NB4 (cell line): ENCODE results near the gene NMT1.

Experiments used
- DNase-seq: peaks from one replicate; pipeline ENCODE4 v3.0.0; 2010; ENCODE audit warnings: low read depth
- H3K4me3 ChIP-seq: one replicate; pipeline ENCODE4 v1.5.1; 2011; ENCODE audit warnings: mild to moderate bottlenecking, low read depth, low read length, moderate library complexity
- MYC ChIP-seq: IDR thresholded peaks from 2 replicates; pipeline ENCODE4 v1.6.1; 2011; ENCODE audit warnings: low read depth, low read length
- POLR2A ChIP-seq: IDR thresholded peaks from 2 replicates; pipeline ENCODE4 v1.6.1; 2011; ENCODE audit warnings: mild to moderate bottlenecking; ENCODE audit not compliant: insufficient read length; ENCODE audit errors: extremely low read depth
- TF ChIP-seq, protein P1 (sequence below): IDR thresholded peaks from 2 replicates; pipeline ENCODE4 v1.6.1; 2011; ENCODE audit warnings: low read depth, low read length
- TF ChIP-seq, protein P2 (sequence below): IDR thresholded peaks from one replicate; pipeline ENCODE4 v1.5.1; 2012; ENCODE audit warnings: low read depth, low read length

The NMT1 gene

DNA sequence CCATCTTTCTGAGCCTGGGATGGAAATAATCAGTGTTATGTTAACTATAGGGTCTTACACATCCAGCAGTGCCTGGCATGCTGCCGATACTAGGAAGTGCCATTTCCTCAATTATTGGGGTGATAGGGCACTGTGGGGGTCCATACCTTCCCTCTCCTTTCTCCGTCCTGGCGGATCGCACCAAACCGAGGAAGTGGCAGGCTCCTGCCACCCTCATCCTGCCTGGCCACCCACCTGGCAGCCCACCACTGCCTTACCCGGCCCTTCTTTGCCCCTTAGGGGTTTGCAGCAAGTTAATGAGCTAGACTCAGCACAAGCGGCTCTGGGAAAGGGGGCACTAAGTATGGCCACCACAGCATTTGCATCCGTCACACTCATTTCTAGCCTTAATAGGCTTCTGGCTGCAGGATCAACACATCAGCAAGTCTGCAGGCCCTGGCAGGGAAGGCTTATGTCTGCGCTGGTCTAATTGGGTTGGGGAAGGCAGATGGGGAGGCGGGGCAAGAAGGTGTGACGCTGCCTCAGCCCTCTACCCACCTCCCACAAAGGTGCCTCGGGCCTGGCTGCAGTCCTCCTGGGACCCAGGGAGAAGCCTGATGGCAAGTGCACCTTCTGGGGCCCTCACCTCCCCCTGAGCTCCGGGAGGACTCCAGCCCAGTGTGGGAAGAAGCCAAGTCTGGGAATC is 38.3 kb upstream of the NMT1 start:
- TF ChIP-seq, protein P1, sequence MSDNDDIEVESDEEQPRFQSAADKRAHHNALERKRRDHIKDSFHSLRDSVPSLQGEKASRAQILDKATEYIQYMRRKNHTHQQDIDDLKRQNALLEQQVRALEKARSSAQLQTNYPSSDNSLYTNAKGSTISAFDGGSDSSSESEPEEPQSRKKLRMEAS, result no peak
- TF ChIP-seq POLR2A (no peak), MYC (no peak)
- TF ChIP-seq, protein P2, sequence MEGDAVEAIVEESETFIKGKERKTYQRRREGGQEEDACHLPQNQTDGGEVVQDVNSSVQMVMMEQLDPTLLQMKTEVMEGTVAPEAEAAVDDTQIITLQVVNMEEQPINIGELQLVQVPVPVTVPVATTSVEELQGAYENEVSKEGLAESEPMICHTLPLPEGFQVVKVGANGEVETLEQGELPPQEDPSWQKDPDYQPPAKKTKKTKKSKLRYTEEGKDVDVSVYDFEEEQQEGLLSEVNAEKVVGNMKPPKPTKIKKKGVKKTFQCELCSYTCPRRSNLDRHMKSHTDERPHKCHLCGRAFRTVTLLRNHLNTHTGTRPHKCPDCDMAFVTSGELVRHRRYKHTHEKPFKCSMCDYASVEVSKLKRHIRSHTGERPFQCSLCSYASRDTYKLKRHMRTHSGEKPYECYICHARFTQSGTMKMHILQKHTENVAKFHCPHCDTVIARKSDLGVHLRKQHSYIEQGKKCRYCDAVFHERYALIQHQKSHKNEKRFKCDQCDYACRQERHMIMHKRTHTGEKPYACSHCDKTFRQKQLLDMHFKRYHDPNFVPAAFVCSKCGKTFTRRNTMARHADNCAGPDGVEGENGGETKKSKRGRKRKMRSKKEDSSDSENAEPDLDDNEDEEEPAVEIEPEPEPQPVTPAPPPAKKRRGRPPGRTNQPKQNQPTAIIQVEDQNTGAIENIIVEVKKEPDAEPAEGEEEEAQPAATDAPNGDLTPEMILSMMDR, result no peak
- H3K4me3 ChIP-seq, result no peak overlapping the region
- DNase-seq, result no peak

DNA sequence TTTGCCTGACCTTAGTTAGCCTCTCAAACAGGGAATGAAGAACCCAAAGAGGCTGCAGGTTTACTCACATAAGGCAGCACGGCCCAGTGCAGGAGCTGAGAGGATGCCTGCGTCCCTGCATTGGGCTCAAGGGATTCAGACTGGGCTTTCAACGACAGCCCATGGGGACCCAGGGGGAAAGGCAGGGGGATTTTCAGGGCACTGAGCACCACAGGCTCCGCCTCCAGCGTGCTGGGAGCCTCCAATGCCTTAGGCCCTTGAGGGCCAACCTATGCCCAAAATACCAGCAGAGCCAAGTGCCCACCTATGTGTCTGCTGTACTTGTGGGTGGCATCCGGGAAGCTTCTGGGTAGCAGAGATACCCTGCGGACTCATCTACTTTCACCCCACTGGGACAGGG is 32.0 kb upstream of the NMT1 start:
- no peak overlapping the region for H3K4me3 ChIP-seq
- no peak for DNase-seq
- TF ChIP-seq POLR2A (no peak), MYC (no peak)
- TF ChIP-seq, protein P2, result no peak
- TF ChIP-seq, protein P1, result no peak

DNA sequence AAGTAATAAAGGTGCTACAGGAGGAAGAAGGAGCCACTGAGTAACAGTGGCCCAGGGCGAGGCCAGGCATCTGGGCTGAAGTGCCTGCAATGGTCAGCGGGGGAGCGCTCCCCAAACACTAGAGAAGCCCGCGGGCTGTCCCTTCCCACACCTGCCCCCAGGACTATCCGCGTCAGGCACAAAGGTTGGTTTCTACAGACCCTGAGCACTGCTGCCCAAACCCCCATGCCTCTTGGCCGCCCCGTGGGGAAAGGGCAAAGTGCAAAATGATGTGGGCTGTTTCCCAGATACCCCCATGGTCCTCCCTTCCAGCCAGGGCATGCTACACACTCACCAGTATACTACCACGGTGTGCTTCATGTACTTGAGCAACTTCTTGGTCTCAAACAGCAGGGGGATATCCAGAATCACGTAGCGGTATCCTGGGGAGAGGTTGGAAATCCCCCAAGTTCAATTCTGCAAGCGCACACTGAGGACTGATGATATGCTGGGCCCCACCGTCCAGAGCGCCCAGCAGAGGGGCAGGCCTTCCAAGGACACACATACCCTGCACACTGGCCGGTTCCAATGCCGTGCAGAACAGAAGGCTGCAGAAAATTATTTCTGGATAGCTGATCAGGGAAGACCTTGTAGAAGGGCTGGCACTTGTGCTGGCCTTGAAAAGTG is 31.2 kb upstream of the NMT1 start:
- H3K4me3 ChIP-seq, result no peak overlapping the region
- TF ChIP-seq, protein P2, result no peak
- TF ChIP-seq, protein P1, result no peak
- TF ChIP-seq MYC (no peak), POLR2A (no peak)
- DNase-seq, result no peak

DNA sequence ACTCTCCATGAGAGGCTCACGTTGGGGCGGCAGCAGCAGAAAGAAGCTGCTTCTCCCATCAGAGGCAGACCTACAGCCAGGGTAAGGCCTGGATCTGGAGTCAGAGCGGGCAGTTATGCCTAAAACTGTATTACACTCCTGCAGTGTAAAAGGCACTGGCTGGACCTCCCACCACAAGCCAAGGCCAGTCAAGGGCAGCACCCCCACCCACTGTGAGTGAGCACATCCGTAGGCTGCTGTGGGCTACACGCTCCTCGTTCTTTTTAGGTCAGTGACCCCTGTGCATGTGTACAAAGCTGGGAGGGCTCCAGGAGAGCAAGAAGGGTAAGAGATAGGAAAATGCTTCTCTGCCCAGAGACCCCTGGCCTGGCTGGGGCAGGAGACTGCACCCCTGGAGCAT is 30.4 kb upstream of the NMT1 start:
- no peak for DNase-seq
- H3K4me3 ChIP-seq, result no peak overlapping the region
- TF ChIP-seq, protein P1, result no peak

DNA sequence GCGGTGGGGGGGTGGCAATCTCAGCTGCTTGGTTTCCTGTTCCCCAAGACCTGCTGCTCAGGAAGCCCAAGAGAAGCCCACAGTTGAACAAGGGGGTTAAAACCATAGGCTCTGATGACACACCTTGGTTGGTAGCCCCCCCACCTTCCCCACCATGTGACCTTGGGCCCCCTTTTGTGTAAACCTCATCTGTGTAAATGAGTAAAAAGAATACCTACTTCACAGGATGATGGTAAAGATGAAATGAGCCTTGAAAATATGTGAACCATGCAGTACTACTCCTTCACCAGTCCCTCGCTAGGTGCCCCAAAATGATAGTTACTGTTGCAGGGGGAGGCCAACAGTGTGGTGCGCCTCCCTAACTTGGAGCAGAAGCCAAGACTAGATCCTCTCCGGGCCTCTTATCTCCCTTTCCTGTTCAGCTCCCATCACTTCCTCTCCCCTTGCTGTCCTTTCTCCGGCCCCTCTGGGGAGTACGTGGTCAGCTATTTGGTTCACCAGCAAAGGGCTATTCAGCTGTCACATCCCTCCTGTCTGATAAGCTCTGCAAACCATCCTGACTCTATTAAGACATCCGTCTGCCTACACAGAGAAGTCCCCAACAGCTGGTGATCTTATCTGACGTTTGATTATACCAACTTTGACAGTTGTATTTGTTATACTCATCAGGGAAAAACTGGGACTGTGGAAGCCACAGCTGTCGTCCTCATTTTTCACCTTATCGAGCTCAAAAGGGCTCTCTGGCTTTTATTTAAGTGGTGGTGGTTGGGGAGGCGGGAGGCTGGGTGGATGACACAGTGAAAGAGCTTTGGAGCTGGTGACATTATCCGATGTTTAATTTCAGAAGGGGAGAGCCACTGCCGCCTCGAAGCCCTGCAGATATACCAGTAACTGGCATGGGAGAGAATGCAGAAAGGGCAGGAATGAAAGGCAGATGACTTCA is 29.6 kb upstream of the NMT1 start:
- TF ChIP-seq POLR2A, result no peak
- no peak for TF ChIP-seq MYC
- TF ChIP-seq, protein P1, result no peak
- TF ChIP-seq, protein P2, result no peak
- DNase-seq, result peak; percentile 75

DNA sequence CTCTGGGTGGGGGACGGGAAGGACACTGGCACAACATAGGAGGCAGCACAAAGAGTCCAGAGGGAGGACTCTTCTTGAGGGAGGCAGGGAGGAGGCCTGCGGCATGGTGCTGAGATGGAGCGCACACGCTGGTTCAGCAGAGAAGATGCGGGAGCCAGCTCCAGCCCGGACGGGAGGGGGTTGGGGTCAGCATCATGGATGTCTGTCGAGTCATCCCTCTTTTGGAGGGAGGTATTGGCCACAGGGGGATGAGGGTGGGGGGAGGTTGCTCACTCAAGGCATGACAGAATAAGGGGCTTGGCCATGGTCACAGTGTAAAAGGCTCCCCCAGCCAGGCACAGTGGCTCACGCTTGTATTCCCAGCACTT is 29.0 kb upstream of the NMT1 start:
- DNase-seq, result no peak
- TF ChIP-seq MYC (no peak), POLR2A (no peak)
- TF ChIP-seq, protein P1, result no peak
- TF ChIP-seq, protein P2, result no peak
- no peak overlapping the region for H3K4me3 ChIP-seq

More for the DNA sequence above, 29.6 kb upstream of the NMT1 start:
- H3K4me3 ChIP-seq, result no peak overlapping the region
